Measurements from ENCODE around the gene MACROH2A2. TPM values are rescaled to one million over a fixed set of nuclear protein-coding genes. Genes with fewer than 3 reads are reported as not detected.

The MACROH2A2 gene
- total and polyA plus RNA-seq, 2 of the 13 experiments (the other 11 are each of a cell fraction or from before 2014, with no cell fraction given): 9.8 to 43.1 TPM

- TF ChIP-seq ZFP37 (CRISPR knock-in tag; IDR thresholded peaks at IDR 0.05; ENCODE audit: borderline replicate concordance): no peak
Observed at GRCh38 chr10:70135684-70136083, 83.0 kb downstream of the MACROH2A2 start (continued).

- ATAC-seq (no peak), FAIRE-seq (no peak), DNase-seq (ENCODE audit: low spot score) (no peak)
- H3K4me2 ChIP-seq (ENCODE audit: low read depth, low read length): no peak overlapping the region
- in situ Hi-C loops (cut with HindIII; ENCODE audit: extremely low pct_ligation_motif_present, low pct_unique_long_range_greater_than_20kb) (no loop called here), intact Hi-C loops (cut with micrococcal nuclease; ENCODE audit: unreplicated experiment) (no loop called here)
- H3K36me3 ChIP-seq (replicated peaks in 1 of 2; ENCODE audit: control insufficient read depth in 1 of 2, insufficient read depth in 2 of 2, low read length in 2 of 2): no peaks in the 10 kb centered on the region
- no peaks in the 10 kb centered on the region for H3K9me3 ChIP-seq (ENCODE audit: low read length)
- H3K4me1 ChIP-seq (ENCODE audit: insufficient read depth, low read length): peaks cover 21% of the 10 kb centered on the region
- BruUV-seq (replicated peaks): no TSS peak
- ChIA-PET POLR2A (interaction anchor here (10.3 kb wide), 1 partner anchor 8 kb away, joined by 109 read pairs; the partner anchor contains the start of gene TYSND1), CTCF (ENCODE audit: low intra/inter-chr PET ratio, low total read pairs) (no interaction called here)
- 82% methylated on average over 9 of the region's 9 CpGs for WGBS (ENCODE audit: low lambda C conversion rate)
- H4K20me1 ChIP-seq (ENCODE audit: insufficient read depth, low read length): no peaks in the 10 kb centered on the region
- H3K27ac ChIP-seq (ENCODE audit: extremely low read length, insufficient read depth, low read length): no peak overlapping the region
- no peak overlapping the region for H3K4me3 ChIP-seq (replicated peaks in 1 of 3; ENCODE audit: insufficient read depth in 1 of 3, low read depth in 2 of 3, low read length in 3 of 3)
- no peaks in the 10 kb centered on the region for H3K27me3 ChIP-seq (ENCODE audit: control insufficient read depth in 1 of 2, insufficient read depth in 2 of 2, low read length in 2 of 2)
- no peak overlapping the region for H3K9ac ChIP-seq (ENCODE audit: insufficient read depth, low read depth, low read length)
- H2AFZ ChIP-seq (ENCODE audit: low read length): no peak overlapping the region
- H3K79me2 ChIP-seq (ENCODE audit: insufficient read depth, low read length): peaks cover 3% of the 10 kb centered on the region
- TF ChIP-seq HMGXB3 (CRISPR knock-in tag; IDR thresholded peaks at IDR 0.05; ENCODE audit: borderline replicate concordance): no peak
- TF ChIP-seq HNRNPLL (IDR thresholded peaks at IDR 0.05; ENCODE audit: low read depth, low read length, poor library complexity, severe bottlenecking): no peak
- no peak for TF ChIP-seq ZNF432 (CRISPR knock-in tag; IDR thresholded peaks at IDR 0.05; ENCODE audit: borderline replicate concordance)
- no peak for TF ChIP-seq ZGPAT (CRISPR knock-in tag; IDR thresholded peaks at IDR 0.05)
- TF ChIP-seq RBAK (CRISPR knock-in tag; IDR thresholded peaks at IDR 0.05): no peak
- TF ChIP-seq ZNF274 (CRISPR knock-in tag; IDR thresholded peaks at IDR 0.05): no peak
- no peak for TF ChIP-seq HNF4A (CRISPR knock-in tag; IDR thresholded peaks at IDR 0.05)
- TF ChIP-seq SRSF9 (IDR thresholded peaks at IDR 0.05; ENCODE audit: borderline replicate concordance, insufficient read depth, low read depth, low read length, poor library complexity, severe bottlenecking): no peak
- no peak for TF ChIP-seq SMARCC2 (IDR thresholded peaks at IDR 0.05)
- no peak for TF ChIP-seq ZNF720 (CRISPR knock-in tag; IDR thresholded peaks at IDR 0.05)
- TF ChIP-seq THYN1 (CRISPR knock-in tag; IDR thresholded peaks at IDR 0.05; ENCODE audit: borderline replicate concordance, low read depth): no peak
- TF ChIP-seq CBFB (CRISPR knock-in tag; IDR thresholded peaks at IDR 0.05): no peak
- TF ChIP-seq CC2D1A (CRISPR knock-in tag; IDR thresholded peaks at IDR 0.05): no peak
- no peak for TF ChIP-seq STAG1 (CRISPR knock-in tag; IDR thresholded peaks at IDR 0.05)
Observed at GRCh38 chr10:70137135-70137534, 84.5 kb downstream of the MACROH2A2 start.
